Vagina (tissue), 2 donors: Measurements from ENCODE around the gene CAMKK1. TPM values are rescaled to one million over a fixed set of nuclear protein-coding genes. Genes with fewer than 3 reads are reported as not detected.

Experiments used
- DNase-seq, 2 donors: peaks; one replicate each; pipeline ENCODE4 v3.0.0-alpha.2; 2017; ENCODE audit errors: extremely low spot score in 2 of 2
- H3K27ac ChIP-seq: fragments of 200-600 bp; sonication (generic); one replicate; pipeline ENCODE4 v1.5.1; 2019
- H3K27me3 ChIP-seq: fragments of 200-600 bp; sonication (generic); one replicate; pipeline ENCODE4 v1.5.1; 2019
- H3K36me3 ChIP-seq, 2 donors: fragments of 200-600 bp; sonication (generic); one replicate each; pipeline ENCODE4 v1.5.1; 2017 to 2019
- H3K4me1 ChIP-seq: fragments of 200-600 bp; sonication (generic); one replicate; pipeline ENCODE4 v1.5.1; 2019
- H3K4me3 ChIP-seq, 2 donors: fragments of 200-600 bp; sonication (generic); 1 replicate in 1 of 2; 2 replicates in 1 of 2; pipeline ENCODE4 v1.5.1; 2016 to 2019
- H3K9me3 ChIP-seq: fragments of 200-600 bp; sonication (generic); one replicate; pipeline ENCODE4 v1.5.1; 2019
- CTCF ChIP-seq, 3 experiments: fragments of 450-650 bp in 2 of 3; fragments of 200-600 bp in 1 of 3; sonication (generic) in 1 of 3; IDR thresholded peaks; one replicate each; pipeline ENCODE4 v1.5.1; 2017 to 2019; ENCODE audit warnings: antibody characterized with exemption in 3 of 3, mild to moderate bottlenecking in 2 of 3, moderate library complexity in 2 of 3
- POLR2A ChIP-seq, 2 donors: fragments of 450-650 bp; IDR thresholded peaks; one replicate each; pipeline ENCODE4 v1.6.1; 2017; ENCODE audit warnings: antibody characterized with exemption in 2 of 2, mild to moderate bottlenecking in 2 of 2, moderate library complexity in 2 of 2
- POLR2AphosphoS5 ChIP-seq, 2 donors: sonication (generic); formaldehyde crosslinking; IDR thresholded peaks; one replicate each; pipeline ENCODE4 v1.9.0; 2017; ENCODE audit warnings: antibody characterized with exemption in 2 of 2, mild to moderate bottlenecking in 2 of 2, low read depth in 1 of 2; ENCODE audit not compliant: insufficient read depth in 1 of 2
- intact Hi-C: fragments of 100-400 bp; cut with DNase I; formaldehyde crosslinking; loops from one replicate; pipeline ENCODE4 v1.15.1; 2023
- total RNA-seq: library from RNA; depleted of rRNA; stranded (reverse); fragments of >200 nt; gene quantifications from one replicate; pipeline ENCODE4 v1.2.3, GENCODE V29; 2016

The CAMKK1 gene
- total RNA-seq, 1 donor from 2014 or later = 12.0 TPM

DNA sequence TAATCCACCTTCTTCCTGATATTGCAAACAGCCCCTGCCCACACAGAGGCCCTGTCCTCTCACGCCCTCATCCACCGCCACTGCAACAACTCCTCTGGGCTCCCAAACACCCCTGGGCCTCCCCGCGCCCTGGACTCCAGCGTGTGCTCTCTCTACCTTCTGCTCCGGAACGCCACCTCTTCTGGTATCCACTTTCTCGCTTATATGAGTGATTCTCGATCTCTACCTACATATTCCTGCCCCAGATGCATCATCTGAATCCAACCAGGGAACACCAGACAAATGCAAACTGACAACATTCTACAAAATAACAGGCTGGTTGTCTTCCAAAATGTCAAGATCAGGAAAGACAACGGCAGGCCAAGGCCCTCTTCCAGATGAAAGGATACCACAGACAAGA, 19.0 kb downstream of the CAMKK1 start:
- Histone ChIP-seq H3K36me3 (peaks cover 0 to 34% of the 10 kb centered on the region in 2 donors), H3K9me3 (no peaks in the 10 kb centered on the region), H3K27ac (no peak overlapping the region), H3K4me1 (peaks cover 1% of the 10 kb centered on the region), H3K4me3 (no peak overlapping the region), H3K27me3 (no peaks in the 10 kb centered on the region)
- TF ChIP-seq POLR2AphosphoS5 (IDR thresholded peaks at IDR 0.05; ENCODE audit: insufficient read depth in 1 of 2, low read depth in 1 of 2) (no peak), CTCF (IDR thresholded peaks at IDR 0.05) (no peak), POLR2A (IDR thresholded peaks at IDR 0.05) (no peak)
- intact Hi-C loops = no loop called here
- no peak for DNase-seq

- TF ChIP-seq CTCF (IDR thresholded peaks at IDR 0.05) (no peak), POLR2A (IDR thresholded peaks at IDR 0.05) (no peak), POLR2AphosphoS5 (IDR thresholded peaks at IDR 0.05; ENCODE audit: insufficient read depth in 1 of 2, low read depth in 1 of 2) (no peak)
- no peaks in the 10 kb centered on the region for H3K27me3 ChIP-seq
- no peak for DNase-seq
- H3K4me3 ChIP-seq = no peak overlapping the region
- H3K4me1 ChIP-seq = no peaks in the 10 kb centered on the region
- intact Hi-C loops = no loop called here
- no peak overlapping the region for H3K27ac ChIP-seq
- H3K36me3 ChIP-seq = peaks cover 0 to 28% of the 10 kb centered on the region in 2 donors
- no peaks in the 10 kb centered on the region for H3K9me3 ChIP-seq
These were observed 22.0 kb downstream of the CAMKK1 start for GRCh38 chr17:3870871-3871306.

DNA sequence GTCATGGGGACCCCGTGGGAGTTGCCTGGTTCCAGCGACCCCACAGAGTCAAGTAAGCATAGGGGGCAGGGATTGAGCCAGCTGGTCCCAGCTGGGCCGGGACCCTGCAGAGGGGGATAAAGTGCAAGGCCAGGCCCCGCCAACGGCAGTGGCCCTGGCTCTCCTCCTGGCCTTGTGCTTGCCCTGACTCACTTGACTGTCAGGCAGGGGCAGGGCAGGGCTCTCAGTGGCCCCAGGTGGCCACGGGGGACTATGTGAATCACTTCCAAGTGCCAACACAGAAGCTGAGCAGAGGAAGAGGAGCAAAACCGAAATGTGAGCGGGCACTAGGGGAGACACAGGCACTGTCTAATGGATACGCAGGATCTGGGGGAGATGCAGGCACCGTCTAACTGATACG, 25.2 kb downstream of the CAMKK1 start:
- Histone ChIP-seq H3K9me3 (no peaks in the 10 kb centered on the region), H3K27me3 (no peaks in the 10 kb centered on the region), H3K27ac (no peak overlapping the region), H3K36me3 (peaks cover 0 to 7% of the 10 kb centered on the region in 2 donors), H3K4me3 (no peak overlapping the region), H3K4me1 (peaks cover 9% of the 10 kb centered on the region)
- no peak for TF ChIP-seq CTCF (IDR thresholded peaks at IDR 0.05)
- no peak for TF ChIP-seq POLR2A (IDR thresholded peaks at IDR 0.05)
- no peak for TF ChIP-seq POLR2AphosphoS5 (IDR thresholded peaks at IDR 0.05; ENCODE audit: insufficient read depth in 1 of 2, low read depth in 1 of 2)
- intact Hi-C loops = loop anchor here (5.0 kb wide), 1 partner anchor 140 kb away; no protein-coding TSS in a partner anchor
- no peak for DNase-seq

DNA sequence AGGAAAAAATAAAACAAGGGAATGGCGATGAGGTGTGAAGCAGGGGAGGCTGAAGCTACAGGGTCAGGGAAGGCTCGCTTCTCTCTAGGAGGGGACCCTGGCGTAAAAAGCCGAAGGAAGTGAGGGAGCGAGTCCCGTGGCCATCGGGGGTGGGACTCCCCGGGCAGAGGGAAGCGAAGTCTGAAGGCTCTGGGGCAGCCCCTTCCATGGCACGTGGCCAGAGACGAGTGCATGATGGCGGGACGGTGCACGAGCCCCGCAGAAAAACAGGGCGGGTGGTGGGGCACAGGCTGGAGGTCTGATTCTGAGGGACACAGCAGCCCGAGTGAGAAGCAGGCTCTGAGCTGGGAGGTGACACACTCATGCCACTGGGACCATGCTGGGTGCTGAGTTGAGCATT, 25.7 kb downstream of the CAMKK1 start:
- TF ChIP-seq POLR2A (IDR thresholded peaks at IDR 0.05) = no peak
- no peak for TF ChIP-seq POLR2AphosphoS5 (IDR thresholded peaks at IDR 0.05; ENCODE audit: insufficient read depth in 1 of 2, low read depth in 1 of 2)
- no peak for TF ChIP-seq CTCF (IDR thresholded peaks at IDR 0.05)
- DNase-seq = no peak
- intact Hi-C loops = loop anchor here (5.0 kb wide), 1 partner anchor 140 kb away; no protein-coding TSS in a partner anchor
- no peak overlapping the region for H3K27ac ChIP-seq
- H3K9me3 ChIP-seq = no peaks in the 10 kb centered on the region
- H3K27me3 ChIP-seq = no peaks in the 10 kb centered on the region
- H3K4me1 ChIP-seq = peaks cover 9% of the 10 kb centered on the region
- no peak overlapping the region for H3K4me3 ChIP-seq
- H3K36me3 ChIP-seq = peaks cover 0 to 2% of the 10 kb centered on the region in 2 donors

- intact Hi-C loops = loop anchor here (5.0 kb wide), 1 partner anchor 141 kb away; no protein-coding TSS in a partner anchor
- H3K4me3 ChIP-seq = no peak overlapping the region
- H3K27me3 ChIP-seq = no peaks in the 10 kb centered on the region
- TF ChIP-seq POLR2AphosphoS5 (IDR thresholded peaks at IDR 0.05; ENCODE audit: insufficient read depth in 1 of 2, low read depth in 1 of 2) = no peak
- no peak for TF ChIP-seq POLR2A (IDR thresholded peaks at IDR 0.05)
- no peak for TF ChIP-seq CTCF (IDR thresholded peaks at IDR 0.05)
- DNase-seq = no peak
- H3K4me1 ChIP-seq = peaks cover 9% of the 10 kb centered on the region
- no peaks in the 10 kb centered on the region for H3K36me3 ChIP-seq
- H3K9me3 ChIP-seq = no peaks in the 10 kb centered on the region
- H3K27ac ChIP-seq = no peak overlapping the region
These were observed 26.6 kb downstream of the CAMKK1 start for GRCh38 chr17:3866276-3866675.
